GM18867 (cell line): ENCODE measurements around the gene TACO1.

Experiments
- ATAC-seq: cut with Tn5 transposase; IDR thresholded peaks from one replicate; pipeline ENCODE4 v1.9.1; 2021; ENCODE audit warnings: mild to moderate bottlenecking, moderate library complexity; ENCODE audit not compliant: unreplicated experiment

The TACO1 gene

DNA sequence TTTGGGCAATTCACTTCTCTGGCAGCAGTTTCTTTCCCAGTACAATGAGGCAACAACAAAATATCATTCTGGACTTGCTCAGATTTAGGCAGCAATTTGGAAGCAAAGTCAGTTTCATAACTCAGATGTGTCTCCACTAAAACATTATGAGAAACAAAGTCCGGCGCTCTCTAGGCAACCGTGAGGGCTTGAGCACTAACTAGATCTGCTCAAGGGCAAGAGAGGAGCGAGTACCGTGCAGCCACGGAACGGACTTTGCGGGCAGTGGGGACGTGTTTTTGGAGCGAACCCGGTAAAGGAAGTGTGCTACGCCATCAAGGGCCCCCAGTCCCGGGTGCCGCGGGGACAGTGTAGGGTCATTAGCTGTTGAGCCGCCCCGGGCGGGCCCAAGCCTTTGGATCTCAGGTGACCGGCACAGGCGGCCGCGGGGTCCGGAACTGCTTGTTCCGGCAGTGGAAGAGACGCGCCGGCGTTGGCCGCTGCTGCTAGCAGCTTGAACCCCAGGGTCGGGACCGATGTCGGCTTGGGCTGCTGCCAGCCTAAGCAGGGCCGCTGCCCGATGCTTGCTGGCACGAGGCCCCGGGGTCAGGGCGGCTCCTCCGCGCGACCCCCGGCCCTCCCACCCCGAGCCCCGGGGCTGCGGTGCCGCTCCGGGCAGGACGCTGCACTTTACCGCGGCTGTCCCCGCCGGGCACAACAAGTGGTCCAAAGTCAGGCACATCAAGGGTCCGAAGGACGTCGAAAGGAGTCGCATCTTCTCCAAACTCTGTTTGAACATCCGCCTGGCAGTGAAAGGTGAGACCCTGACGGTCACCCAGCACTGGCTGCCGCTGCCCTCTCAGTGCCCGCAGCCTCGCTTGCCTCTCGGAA, at the start of gene TACO1:
Gene TACO1 (plus strand): TSS at position 327 of the 870 bp plus-strand sequence. CDS start 189 bp downstream, at position 516.
- peak; percentile 87 for ATAC-seq

DNA sequence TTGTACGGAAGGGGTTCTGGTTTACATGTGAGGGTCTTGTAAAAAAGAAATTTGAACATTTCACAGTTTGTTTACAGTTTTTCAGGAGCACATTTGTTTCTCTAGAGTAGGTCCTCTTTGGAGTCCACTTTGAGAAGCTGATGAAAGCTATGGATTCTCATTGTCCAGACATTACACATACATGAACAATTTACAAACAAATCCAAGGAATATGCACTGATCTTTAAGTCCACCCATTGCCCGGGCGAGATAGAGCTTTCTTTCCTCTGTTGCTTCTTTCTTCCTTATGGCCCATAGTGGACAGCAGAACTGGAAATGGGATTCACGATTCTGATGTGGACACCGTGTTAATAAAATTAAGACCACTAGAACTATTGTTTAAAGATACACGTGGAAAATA, 48.5 kb upstream of the TACO1 start:
- no peak for ATAC-seq

DNA sequence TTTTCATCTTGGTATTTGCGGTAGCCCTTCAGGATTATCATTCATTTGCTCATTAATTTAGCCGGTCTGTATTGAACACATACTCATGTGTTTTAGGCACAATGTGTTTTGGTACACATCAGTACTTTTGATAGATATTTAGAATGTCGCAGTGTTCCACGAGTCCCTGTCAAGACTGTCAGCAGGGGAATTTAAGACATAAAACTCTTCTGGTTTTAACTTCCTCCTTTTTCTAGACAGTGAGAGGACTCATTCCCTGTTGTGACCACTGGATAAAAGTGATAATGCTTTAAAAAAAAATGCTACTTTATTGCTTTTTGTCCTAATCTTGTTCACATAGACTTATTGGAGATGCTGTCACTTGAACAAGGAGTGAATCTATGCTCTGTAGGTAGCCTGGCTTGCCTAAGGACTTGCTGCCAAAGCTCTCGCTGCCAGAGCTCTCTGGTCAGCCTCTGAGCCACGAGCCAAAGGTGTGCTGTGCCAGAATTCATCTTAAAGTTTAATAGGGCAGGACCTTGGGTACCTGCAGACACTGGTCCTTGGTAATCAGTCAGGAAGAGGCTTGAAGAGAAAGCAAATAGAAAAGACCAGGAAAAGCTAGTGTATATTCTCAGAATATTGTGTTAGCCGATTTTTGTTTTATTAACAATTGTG, 45.1 kb upstream of the TACO1 start:
- ATAC-seq: no peak

DNA sequence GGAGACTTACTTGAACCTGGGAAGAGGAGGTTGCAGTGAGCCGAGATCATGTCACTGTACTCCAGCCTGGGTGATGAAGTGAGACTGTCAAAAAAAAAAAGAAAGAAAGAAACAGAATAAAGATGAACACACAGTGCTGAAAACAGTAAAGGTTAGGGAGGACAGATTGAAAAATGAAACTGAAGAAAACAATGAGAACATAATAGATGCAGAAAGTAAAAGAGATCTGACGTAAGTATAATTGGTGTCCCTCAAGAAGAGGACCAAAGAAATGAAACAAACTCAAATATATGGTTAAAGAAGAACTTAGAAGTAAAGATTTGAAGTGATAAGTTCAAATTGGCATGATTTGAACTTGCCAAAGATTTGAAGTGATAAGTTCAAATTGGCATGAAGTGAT, 43.3 kb upstream of the TACO1 start:
- no peak for ATAC-seq

DNA sequence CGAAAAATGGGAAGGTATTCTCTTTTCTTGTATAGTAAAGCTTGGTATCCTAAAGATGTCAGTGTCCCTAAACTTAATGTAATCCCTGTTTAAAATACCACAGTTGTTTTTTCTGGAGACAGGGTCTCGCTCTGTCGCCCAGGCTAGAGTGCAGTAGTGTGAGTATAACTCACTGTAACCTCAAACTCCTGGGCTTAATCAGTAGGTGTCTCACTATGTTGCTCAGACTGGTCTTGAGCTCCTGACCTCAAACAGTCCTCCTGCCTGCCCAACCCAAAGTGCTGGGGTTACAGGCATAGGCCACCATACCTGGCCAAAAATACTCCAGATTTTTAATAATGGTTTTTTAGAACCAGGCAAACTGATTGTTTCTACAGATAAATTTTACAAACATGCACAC, 42.3 kb upstream of the TACO1 start:
- ATAC-seq: no peak

DNA sequence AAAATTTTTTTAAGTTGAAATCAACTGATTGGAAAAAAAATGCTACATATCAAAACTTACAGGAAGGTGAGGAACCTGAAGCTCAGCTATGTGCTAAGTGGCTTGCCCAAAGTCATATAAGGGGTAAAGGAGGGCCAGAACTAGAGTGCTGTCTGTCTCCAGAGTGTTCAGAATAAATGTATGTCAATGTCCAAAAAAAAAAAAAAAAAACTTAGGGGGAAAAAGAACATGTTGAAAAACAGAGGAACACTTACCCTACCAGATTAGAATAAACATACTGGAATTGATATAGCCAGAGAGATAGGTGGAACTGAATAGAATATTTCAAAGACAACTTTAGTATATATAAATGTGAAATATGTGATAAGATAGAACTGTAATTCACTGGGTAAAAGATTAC, 38.9 kb upstream of the TACO1 start:
- ATAC-seq: no peak

DNA sequence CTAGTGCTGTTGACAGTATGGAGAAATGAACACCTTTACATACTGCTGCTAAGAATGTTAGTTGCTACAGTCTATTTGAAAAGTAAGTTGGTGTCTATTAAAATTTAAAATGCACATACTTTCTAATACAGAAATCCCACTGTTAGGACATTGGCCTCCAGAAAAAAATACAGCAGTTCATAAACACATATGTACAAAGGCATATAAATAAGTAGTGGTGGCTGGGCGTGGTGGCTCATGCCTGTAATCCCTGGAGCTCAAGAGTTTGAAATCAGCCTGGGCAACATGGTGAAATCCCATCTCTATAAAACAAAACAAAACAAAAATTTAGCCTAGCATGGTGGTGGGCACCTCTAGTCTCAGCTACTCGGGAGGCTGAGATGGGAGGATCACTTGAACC, 37.4 kb upstream of the TACO1 start:
- ATAC-seq: no peak

DNA sequence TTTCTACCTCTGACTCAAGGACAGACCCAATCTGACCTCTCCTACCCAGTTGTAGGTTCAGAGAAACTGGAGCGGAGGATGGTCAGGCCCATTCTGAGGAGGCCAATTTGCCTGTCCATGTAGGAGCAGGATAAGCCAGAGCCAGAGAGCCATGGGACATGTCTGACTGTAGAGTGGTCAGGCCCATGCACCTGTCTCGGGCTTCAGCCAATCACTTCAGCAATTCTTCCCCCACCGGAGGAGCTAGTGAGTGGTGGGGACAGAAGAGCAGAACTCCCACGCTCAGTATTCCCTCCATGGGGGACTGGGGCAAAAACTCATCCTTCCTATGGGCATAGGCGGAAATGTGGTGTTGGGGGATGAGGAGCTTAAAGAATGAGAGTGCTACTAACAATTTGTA, 36.1 kb upstream of the TACO1 start:
- no peak for ATAC-seq

DNA sequence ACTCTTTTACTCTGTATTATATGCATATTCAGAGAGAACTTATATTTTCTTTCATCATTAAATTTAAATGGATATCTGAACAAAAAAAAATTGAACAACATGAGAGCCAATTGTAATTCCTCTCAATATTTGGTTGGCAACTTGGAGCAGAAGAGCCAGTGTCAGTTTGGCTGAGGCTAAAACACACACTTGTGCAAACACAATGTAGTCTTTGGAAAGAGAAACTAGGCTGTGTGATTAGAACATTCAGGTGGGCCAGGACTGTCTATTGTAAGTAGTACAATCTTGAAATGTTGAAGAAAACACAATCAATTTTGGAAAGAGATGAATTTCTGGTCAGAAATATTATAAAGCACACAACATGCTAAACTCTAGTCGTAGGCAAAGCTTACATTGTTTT, 33.5 kb upstream of the TACO1 start:
- ATAC-seq: no peak

DNA sequence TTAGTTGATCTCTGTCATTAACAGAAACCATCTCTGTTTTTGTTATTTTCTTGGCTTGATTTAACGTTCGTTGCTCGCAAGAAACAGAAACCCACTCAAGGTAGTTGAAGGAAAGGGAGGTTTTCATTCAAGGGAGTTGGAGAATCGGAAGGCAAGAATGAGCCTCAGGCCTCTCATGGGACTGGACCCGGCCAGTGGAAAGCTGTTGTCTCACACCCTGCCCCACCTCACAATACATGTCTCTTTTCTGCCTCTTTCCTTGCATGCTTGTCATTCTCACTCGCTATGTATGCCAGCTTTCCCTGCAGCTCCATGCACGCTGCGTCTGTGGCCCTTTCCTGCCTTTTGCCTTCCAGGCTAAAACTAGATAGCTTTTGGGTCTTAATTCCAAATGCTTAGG, 32.1 kb upstream of the TACO1 start:
- ATAC-seq: no peak

DNA sequence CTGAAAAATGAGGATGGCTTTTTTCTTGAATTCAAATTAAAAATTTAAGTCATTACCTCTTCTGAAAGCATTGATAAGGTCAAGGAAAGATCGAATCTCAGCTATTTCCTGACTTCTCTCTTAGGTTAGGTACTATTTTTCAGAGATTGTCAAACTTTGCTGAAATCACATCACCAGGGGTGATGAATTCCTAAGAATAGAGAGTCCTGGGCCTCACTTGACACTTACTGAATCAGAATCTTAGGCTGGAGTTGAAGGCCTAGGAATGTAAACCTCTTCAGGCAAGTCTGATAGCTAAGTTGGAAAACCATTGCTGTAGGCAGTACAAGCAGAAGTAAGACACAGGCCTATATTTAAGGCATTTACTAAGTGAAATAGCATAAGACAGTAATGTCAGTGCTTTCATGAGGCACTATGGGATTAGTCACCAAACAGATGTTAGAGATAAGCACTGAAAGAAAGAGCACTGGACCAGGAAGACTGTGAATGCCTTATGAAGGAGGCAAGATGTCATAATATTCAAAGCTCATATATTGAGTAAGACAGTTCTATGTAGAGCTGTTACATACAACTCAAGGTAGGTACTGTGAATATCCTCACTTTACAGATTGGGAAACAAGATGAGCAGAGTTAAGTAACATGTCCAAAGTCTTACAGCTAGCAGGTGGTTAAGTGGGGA, 28.9 kb upstream of the TACO1 start:
- ATAC-seq: no peak

DNA sequence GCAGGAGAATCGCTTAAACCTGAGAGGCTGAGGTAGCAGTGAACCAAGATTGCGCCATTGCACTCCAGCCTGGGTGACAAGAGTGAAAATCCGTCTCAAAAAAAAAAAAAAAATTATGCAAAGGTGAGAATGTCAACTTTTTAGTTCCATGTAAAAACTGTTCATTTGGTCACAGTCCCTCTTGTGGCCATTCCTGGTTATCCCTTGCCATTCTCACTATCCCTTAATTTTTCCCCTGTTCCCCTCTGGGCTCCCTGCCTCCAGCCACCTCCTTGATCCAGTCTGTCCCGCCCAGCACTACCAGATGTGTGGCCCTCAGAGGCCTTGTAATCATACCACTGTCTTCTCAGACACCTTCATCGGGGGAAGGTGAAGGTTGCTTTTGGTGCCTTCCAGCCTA, 27.1 kb upstream of the TACO1 start:
- no peak for ATAC-seq

DNA sequence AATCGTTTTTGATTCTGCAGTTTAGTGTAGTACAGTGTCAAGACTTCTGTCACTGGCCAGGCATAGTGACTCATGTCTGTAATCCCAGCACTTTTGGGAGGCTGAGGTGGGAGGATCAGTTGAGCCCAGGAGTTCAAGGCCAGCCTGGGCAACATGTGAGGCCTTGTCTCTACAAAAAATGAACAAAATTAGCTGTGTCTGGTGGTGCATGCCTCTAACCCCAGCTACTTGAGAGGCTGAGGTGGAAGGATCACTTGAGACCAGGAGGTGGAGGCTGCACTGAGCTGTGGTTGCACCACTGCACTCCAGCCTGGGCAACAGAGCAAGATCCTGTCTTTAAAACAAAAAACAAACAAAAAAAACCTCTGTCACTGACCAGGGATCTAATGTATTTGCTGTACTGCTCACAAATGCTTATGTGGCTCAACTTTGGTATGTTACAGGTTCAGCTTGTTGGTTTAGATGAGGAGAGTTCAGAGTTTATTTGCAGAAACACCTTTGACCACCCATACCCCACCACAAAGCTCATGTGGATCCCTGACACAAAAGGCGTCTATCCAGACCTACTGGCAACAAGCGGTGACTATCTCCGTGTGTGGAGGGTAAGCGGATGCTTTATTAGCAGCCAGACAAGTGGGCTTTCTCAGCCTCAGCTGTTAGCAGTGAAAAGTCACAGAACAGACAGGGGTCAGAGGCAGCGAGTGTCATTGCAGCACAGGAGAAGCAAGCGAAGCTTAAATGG, 22.5 kb upstream of the TACO1 start:
- ATAC-seq: no peak

DNA sequence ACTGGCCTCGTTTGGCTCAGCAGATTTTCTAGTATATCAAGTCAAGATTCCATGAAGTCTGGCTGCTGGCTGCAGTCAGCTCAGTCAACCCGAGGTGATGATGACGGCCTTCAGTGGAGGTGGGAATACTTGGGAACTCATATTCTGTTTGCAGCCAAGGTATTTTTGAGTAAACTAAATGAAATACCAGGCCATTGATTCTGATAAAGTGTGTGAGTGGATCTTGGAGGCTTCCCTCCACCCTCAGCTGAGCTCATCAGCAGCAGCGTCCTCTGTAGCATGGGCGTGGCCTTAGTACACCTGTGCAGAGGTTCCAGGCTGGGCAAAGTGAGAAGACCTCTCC, 22.0 kb upstream of the TACO1 start:
- no peak for ATAC-seq

DNA sequence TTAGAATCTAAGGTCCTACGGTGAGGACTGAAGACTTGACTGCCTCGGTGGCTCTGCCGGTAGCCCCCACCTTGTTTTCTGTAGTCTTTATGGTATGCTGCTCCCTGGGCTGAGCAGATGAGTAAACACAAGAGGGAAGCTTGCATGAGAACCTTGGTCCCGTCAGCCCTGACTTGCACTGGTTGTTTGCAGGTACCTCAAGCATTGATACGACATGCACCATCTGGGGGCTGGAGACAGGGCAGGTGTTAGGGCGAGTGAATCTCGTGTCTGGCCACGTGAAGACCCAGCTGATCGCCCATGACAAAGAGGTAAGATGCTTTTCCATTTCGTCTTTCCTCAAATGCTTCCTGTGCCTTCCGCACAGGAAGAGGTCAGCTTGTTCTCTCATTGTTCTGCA, 21.1 kb upstream of the TACO1 start:
- no peak for ATAC-seq

DNA sequence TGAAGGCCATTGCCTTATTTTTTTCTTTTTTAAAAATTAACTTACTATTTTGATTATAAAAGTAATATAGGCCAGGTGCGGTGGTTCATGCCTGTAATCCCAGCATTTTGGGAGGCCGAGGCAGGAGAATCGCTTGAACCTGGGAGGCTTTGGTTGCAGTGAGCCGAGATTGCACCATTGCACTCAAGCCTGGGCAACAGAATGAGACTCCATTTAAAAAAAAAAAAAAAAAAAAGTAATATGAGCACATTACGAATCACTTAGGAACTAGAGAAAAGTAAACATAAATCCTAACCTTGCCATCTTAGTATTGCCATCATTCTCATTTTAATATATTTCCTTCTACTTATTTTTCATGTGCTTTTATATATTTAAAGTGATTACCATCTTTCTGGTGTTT, 12.9 kb upstream of the TACO1 start:
- ATAC-seq: no peak

DNA sequence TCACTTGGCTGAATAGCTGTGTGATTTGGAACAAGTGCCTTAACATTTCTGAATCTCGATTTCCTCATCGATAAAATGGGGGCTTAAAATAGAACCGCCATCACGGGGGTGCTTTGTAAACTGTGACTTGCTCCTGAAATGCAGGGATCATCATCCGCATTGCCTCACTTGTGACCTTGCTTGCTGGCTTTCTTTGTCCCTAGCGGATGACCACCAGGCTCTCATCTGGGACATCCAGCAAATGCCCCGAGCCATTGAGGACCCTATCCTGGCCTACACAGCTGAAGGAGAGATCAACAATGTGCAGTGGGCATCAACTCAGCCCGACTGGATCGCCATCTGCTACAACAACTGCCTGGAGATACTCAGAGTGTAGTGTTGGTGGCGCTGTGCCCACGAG, 11.9 kb upstream of the TACO1 start:
- ATAC-seq: no peak

DNA sequence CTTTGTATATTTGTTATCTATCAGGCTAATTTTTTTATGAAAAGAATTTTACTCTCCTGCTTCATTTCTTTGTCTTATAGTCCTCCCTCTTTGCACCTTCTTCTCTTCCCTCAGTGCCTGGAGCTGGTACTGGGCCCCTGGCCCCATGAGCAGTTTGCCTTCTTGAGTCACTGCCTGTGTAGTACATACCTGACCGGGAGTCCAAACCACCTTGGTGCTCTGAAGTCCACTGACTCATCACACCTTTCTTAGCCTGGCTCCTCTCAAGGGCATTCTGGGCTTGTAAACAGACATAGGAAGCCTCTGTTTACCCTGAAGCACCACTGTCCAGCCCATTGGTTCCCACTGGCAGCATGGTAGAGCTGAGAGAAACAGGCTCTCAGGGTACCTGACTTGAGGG, 11.0 kb upstream of the TACO1 start:
- no peak for ATAC-seq

DNA sequence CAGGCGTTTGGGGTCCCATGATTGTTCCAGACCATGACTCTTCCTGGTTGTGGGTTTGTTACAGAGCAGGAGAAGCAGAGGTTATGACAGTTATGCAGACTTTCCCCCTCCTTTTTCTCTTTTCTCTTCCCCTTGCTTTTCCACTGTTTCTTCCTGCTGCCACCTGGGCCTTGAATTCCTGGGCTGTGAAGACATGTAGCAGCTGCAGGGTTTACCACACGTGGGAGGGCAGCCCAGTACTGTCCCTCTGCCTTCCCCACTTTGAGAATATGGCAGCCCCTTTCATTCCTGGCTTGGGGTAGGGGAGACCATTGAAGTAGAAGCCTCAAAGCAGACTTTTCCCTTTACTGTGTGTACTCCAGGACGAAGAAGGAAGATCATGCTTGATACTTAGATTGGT, 7.9 kb upstream of the TACO1 start:
- no peak for ATAC-seq

DNA sequence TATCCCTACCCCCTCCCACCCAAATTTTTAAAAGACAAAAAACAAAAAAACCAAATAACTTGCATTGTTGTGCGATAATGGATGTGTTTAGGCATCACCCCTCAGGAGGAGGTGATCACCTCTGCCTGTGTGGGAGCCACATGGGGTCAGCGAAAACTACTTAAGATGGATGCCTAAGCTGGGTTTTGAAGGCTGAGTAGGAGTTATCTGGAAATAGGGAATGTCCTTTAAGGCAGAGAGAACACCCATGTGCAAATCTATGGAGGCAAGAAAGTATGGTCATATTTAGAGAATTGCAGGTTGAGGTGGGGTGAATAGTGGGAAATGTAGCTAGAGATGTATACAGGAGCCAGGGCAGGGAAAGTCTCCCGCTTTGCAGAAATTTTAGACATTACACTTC, 5.6 kb upstream of the TACO1 start:
- ATAC-seq: no peak

DNA sequence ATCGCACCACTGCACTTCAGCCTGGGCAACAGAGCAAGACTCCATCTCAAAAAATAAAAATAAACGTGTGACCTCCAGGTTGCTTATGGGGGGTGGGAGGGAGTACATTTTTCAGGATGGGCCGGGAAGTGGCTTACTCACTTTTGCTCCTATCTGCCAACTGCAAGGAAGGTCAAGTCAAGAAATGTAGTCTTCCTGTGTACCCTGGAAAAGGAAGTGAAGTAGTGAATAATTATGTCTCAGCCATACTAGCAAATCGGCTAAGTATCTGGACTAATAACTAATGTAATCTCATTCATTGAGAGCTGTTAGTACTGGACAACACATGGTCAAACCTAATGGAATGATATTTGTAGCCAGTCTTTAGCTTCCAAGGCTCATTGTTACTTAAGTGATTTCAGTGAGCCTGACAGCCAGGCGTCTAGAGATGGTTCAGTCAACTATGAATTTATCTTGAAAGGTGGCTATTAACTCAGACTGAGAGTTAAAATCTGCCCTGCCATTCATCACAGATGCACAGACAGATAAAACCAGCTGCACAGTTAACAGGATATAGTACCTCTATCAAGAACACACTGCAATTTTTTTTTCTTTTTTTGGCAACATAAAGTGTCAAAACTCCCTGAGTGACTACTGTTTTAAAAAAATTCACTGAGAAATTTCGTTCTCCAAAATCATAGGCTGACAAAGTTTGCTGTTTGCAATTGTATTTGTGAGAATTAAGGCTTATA, 3.7 kb upstream of the TACO1 start:
- ATAC-seq: no peak
